HEK293 (cell line): ENCODE measurements around the gene GNPTG.

Source experiments
- CTCF ChIA-PET: fragments of 350-600 bp; formaldehyde crosslinking; extraction: SDS; loops from one replicate; lab custom pipeline; 2021; ENCODE audit warnings: antibody characterized with exemption; lab: Yijun Ruan, JAX
- POLR2A ChIA-PET: fragments of 300-600 bp; formaldehyde crosslinking; extraction: SDS; loops from one replicate; lab custom pipeline; 2020; ENCODE audit warnings: antibody characterized with exemption, inconsistent platforms; lab: Yijun Ruan, JAX
- H3K27ac ChIP-seq: fragments of 200-500 bp; sonication (Bioruptor generic); 2 replicates; pipeline ENCODE4 v1.5.1; 2014; ENCODE audit warnings: low read depth, low read length, control low read depth, inconsistent platforms; ENCODE audit errors: extremely low read depth
- H3K36me3 ChIP-seq, 2 experiments: fragments of 200-500 bp in 1 of 2; sonication (Bioruptor generic) in 1 of 2; 1 replicate in 1 of 2; 2 replicates in 1 of 2; pipeline ENCODE4 v1.5.1; 2014 to 2017; ENCODE audit warnings: inconsistent platforms in 2 of 2, low read length in 2 of 2; ENCODE audit not compliant: control insufficient read depth in 2 of 2, insufficient read depth in 1 of 2
- H3K4me1 ChIP-seq: fragments of 200-500 bp; sonication (Bioruptor generic); 2 replicates; pipeline ENCODE4 v1.5.1; 2014; ENCODE audit warnings: mild to moderate bottlenecking, low read length, inconsistent platforms; ENCODE audit not compliant: control insufficient read depth, insufficient read depth
- H3K4me3 ChIP-seq: 2 replicates; pipeline ENCODE4 v1.5.1; 2011; ENCODE audit warnings: low read depth, mild to moderate bottlenecking, control low read depth, low read length, moderate library complexity
- H3K9me3 ChIP-seq: fragments of 200-500 bp; sonication (Bioruptor generic); 2 replicates; pipeline ENCODE4 v1.5.1; 2014; ENCODE audit warnings: low read depth, low read length, inconsistent platforms; ENCODE audit not compliant: control insufficient read depth, insufficient read depth
- EGR2 ChIP-seq: fragments of 450-650 bp; formaldehyde crosslinking; IDR thresholded peaks from 2 replicates; pipeline ENCODE4 v1.5.1; 2016; ENCODE audit warnings: low read depth, missing biosample characterization, missing genetic modification characterization
- HOXC10 ChIP-seq: sonication (generic); formaldehyde crosslinking; IDR thresholded peaks from 2 replicates; pipeline ENCODE4 v1.8.1; 2023; ENCODE audit warnings: mild to moderate bottlenecking, missing genetic modification reagents
- SCRT2 ChIP-seq: fragments of 450-650 bp; formaldehyde crosslinking; IDR thresholded peaks from 2 replicates; pipeline ENCODE4 v1.5.1; 2016; ENCODE audit warnings: missing biosample characterization, missing genetic modification characterization
- SP2 ChIP-seq: fragments of 450-650 bp; formaldehyde crosslinking; IDR thresholded peaks from 2 replicates; pipeline ENCODE4 v1.5.1; 2016; ENCODE audit warnings: missing biosample characterization, missing genetic modification characterization
- ZBTB17 ChIP-seq: fragments of 450-650 bp; formaldehyde crosslinking; IDR thresholded peaks from 2 replicates; pipeline ENCODE4 v1.5.1; 2016; ENCODE audit warnings: missing biosample characterization, missing genetic modification characterization
- ZFHX2 ChIP-seq: fragments of 450-650 bp; formaldehyde crosslinking; conservative IDR thresholded peaks from 2 replicates; pipeline ENCODE4 v1.5.1; 2016; ENCODE audit warnings: missing biosample characterization, missing genetic modification characterization
- ZNF10 ChIP-seq: fragments of 450-650 bp; formaldehyde crosslinking; IDR thresholded peaks from 2 replicates; pipeline ENCODE4 v1.5.1; 2017; ENCODE audit warnings: missing biosample characterization, missing genetic modification characterization
- ZNF140 ChIP-seq: fragments of 450-650 bp; formaldehyde crosslinking; IDR thresholded peaks from 2 replicates; pipeline ENCODE4 v1.5.1; 2016; ENCODE audit warnings: missing biosample characterization, missing genetic modification characterization
- ZNF324 ChIP-seq: fragments of 450-650 bp; formaldehyde crosslinking; IDR thresholded peaks from 2 replicates; pipeline ENCODE4 v1.5.1; 2016; ENCODE audit warnings: missing biosample characterization, missing genetic modification characterization
- ZNF335 ChIP-seq: fragments of 450-650 bp; formaldehyde crosslinking; conservative IDR thresholded peaks from 2 replicates; pipeline ENCODE4 v1.5.1; 2016; ENCODE audit warnings: missing biosample characterization, missing genetic modification characterization
- ZNF394 ChIP-seq: fragments of 450-650 bp; formaldehyde crosslinking; IDR thresholded peaks from 2 replicates; pipeline ENCODE4 v1.5.1; 2016; ENCODE audit warnings: missing biosample characterization, missing genetic modification characterization, mild to moderate bottlenecking, moderate library complexity, borderline replicate concordance
- ZNF416 ChIP-seq: fragments of 450-650 bp; formaldehyde crosslinking; IDR thresholded peaks from 2 replicates; pipeline ENCODE4 v1.5.1; 2016; ENCODE audit warnings: missing biosample characterization, missing genetic modification characterization
- ZNF600 ChIP-seq: fragments of 450-650 bp; formaldehyde crosslinking; IDR thresholded peaks from 2 replicates; pipeline ENCODE4 v1.5.1; 2016; ENCODE audit warnings: missing biosample characterization, missing genetic modification characterization
- TF ChIP-seq, protein P1 (sequence below): fragments of 450-650 bp; formaldehyde crosslinking; IDR thresholded peaks from 2 replicates; pipeline ENCODE4 v1.5.1; 2017; ENCODE audit warnings: missing biosample characterization, missing genetic modification characterization
- TF ChIP-seq, protein P2 (sequence below): IDR thresholded peaks from 2 replicates; pipeline ENCODE4 v1.6.1; 2011; ENCODE audit warnings: mild to moderate bottlenecking, low read depth, low read length, borderline replicate concordance
- TF ChIP-seq, protein P3 (sequence below): fragments of 450-650 bp; formaldehyde crosslinking; IDR thresholded peaks from 2 replicates; pipeline ENCODE4 v1.5.1; 2016; ENCODE audit warnings: missing biosample characterization, missing genetic modification characterization
- TF ChIP-seq, protein P4 (sequence below): fragments of 450-650 bp; formaldehyde crosslinking; optimal IDR thresholded peaks from 2 replicates; pipeline ENCODE3; 2016; ENCODE audit warnings: missing biosample characterization, mild to moderate bottlenecking, missing genetic modification characterization
- TF ChIP-seq, protein P5 (sequence below): fragments of 450-650 bp; formaldehyde crosslinking; IDR thresholded peaks from 2 replicates; pipeline ENCODE4 v1.5.1; 2016; ENCODE audit warnings: missing biosample characterization, missing genetic modification characterization

GNPTG gene

DNA sequence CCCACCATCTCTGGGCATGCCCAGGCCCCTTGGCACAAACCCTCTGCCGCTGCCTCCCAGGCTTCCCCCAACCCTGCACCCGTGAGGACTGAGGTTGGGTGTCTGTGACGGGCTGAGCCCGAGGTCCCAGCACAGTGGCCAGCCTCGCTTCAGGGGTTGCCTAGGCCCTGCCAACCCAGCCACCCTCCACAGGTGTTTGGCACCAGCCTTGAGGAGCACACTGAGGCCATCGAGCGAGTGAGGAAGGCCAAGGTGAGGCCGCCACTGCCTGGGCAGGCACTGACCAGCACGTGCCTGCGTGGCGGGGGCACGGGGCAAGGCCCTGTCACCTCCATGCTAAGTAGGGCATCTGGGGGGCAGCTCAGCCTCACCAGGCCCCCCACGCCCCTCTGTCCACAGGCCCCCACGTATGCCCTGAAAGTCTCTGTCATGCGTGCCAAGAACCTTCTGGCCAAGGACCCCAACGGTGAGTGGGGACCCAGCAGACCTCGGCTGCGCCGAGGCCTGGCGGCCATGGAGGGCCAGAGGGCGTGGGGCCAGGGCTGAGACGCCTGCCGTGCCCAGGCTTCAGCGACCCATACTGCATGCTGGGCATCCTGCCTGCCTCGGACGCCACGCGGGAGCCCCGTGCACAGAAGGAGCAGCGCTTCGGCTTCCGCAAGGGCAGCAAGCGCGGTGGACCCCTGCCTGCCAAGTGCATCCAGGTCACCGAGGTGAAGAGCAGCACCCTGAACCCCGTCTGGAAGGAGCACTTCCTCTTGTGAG is 10.8 kb upstream of the GNPTG start (continued):
- TF ChIP-seq, protein P1, sequence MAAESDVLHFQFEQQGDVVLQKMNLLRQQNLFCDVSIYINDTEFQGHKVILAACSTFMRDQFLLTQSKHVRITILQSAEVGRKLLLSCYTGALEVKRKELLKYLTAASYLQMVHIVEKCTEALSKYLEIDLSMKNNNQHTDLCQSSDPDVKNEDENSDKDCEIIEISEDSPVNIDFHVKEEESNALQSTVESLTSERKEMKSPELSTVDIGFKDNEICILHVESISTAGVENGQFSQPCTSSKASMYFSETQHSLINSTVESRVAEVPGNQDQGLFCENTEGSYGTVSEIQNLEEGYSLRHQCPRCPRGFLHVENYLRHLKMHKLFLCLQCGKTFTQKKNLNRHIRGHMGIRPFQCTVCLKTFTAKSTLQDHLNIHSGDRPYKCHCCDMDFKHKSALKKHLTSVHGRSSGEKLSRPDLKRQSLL (tag by site-specific recombination) = no peak
- TF ChIP-seq ZNF10 (no peak), SP2 (tag by site-specific recombination) (no peak), ZNF394 (no peak), SCRT2 (peak; percentile 71), ZNF324 (tag by site-specific recombination) (no peak), ZFHX2 (tag by site-specific recombination) (no peak), ZNF600 (tag by site-specific recombination) (0 out of 2 replicates have a peak, but pooled peaks have one; percentile 21), ZNF416 (tag by site-specific recombination) (no peak), HOXC10 (CRISPR knock-in tag) (no peak)
- TF ChIP-seq, protein P2, sequence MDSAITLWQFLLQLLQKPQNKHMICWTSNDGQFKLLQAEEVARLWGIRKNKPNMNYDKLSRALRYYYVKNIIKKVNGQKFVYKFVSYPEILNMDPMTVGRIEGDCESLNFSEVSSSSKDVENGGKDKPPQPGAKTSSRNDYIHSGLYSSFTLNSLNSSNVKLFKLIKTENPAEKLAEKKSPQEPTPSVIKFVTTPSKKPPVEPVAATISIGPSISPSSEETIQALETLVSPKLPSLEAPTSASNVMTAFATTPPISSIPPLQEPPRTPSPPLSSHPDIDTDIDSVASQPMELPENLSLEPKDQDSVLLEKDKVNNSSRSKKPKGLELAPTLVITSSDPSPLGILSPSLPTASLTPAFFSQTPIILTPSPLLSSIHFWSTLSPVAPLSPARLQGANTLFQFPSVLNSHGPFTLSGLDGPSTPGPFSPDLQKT = no peak
- TF ChIP-seq, protein P3, sequence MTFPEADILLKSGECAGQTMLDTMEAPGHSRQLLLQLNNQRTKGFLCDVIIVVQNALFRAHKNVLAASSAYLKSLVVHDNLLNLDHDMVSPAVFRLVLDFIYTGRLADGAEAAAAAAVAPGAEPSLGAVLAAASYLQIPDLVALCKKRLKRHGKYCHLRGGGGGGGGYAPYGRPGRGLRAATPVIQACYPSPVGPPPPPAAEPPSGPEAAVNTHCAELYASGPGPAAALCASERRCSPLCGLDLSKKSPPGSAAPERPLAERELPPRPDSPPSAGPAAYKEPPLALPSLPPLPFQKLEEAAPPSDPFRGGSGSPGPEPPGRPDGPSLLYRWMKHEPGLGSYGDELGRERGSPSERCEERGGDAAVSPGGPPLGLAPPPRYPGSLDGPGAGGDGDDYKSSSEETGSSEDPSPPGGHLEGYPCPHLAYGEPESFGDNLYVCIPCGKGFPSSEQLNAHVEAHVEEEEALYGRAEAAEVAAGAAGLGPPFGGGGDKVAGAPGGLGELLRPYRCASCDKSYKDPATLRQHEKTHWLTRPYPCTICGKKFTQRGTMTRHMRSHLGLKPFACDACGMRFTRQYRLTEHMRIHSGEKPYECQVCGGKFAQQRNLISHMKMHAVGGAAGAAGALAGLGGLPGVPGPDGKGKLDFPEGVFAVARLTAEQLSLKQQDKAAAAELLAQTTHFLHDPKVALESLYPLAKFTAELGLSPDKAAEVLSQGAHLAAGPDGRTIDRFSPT (tag by site-specific recombination) = peak; percentile 77; the same call in 1 of the 2 replicates
- TF ChIP-seq, protein P4, sequence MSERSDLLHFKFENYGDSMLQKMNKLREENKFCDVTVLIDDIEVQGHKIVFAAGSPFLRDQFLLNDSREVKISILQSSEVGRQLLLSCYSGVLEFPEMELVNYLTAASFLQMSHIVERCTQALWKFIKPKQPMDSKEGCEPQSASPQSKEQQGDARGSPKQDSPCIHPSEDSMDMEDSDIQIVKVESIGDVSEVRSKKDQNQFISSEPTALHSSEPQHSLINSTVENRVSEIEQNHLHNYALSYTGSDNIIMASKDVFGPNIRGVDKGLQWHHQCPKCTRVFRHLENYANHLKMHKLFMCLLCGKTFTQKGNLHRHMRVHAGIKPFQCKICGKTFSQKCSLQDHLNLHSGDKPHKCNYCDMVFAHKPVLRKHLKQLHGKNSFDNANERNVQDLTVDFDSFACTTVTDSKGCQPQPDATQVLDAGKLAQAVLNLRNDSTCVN (tag by site-specific recombination) = no peak

DNA sequence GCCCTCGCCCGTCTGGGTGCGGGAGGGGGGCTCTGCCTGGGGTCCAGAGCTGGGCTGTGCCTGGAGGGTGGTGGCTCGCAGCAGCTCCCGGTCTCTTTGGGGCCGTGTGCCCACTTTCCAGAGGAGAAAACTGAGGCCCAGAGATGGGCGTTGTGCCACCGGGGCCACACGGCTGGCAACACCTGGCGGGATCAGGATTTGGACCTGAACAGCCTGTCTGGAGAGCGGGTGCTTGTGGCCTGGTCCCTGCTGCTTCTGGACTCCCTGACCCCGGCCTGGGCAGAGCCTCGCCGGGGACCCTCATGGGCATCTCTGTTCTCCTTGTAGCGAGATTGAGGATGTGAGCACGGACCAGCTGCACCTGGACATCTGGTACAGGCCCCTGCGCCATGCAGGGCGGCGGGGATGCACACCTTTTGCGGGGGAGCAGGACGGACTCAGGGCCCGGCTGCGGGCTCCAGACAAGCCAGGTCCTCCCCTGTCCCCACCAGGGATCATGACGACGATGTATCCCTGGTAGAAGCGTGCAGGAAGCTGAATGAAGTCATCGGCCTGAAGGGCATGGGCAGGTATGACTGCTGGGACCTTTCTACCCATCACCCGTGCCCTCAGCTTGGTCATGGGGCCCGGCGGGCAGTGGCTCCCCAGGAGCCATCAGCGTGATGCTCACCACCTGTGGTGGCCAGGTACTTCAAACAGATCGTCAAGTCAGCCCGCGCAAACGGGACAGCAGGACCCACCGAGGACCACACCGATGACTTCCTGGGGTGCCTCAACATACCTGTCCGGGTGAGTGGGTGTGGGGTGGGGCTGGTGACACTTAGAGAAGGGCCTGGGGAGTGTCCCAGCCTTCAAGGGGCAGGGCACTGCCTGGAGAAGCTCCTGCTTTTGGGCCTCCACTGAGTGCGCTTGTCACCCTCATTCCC is 10.0 kb upstream of the GNPTG start:
- ChIA-PET CTCF (no interaction called here), POLR2A (interaction anchor here (0.7 to 1.8 kb wide), 5 partner anchors 8 to 336 kb away, joined by 3 to 10 read pairs (median 4); partner anchors contain the start of genes BAIAP3, CRAMP1, IFT140 and UBE2I)
- Histone ChIP-seq H3K9me3 (no peaks in the 10 kb centered on the region), H3K27ac (no peak overlapping the region), H3K36me3 (no peaks in the 10 kb centered on the region), H3K4me1 (peaks cover 4% of the 10 kb centered on the region; the same call in 1 of the 2 replicates), H3K4me3 (no peak overlapping the region)
- TF ChIP-seq, protein P5, sequence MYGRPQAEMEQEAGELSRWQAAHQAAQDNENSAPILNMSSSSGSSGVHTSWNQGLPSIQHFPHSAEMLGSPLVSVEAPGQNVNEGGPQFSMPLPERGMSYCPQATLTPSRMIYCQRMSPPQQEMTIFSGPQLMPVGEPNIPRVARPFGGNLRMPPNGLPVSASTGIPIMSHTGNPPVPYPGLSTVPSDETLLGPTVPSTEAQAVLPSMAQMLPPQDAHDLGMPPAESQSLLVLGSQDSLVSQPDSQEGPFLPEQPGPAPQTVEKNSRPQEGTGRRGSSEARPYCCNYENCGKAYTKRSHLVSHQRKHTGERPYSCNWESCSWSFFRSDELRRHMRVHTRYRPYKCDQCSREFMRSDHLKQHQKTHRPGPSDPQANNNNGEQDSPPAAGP (tag by site-specific recombination) = no peak
- TF ChIP-seq ZFHX2 (tag by site-specific recombination) (no peak), EGR2 (tag by site-specific recombination) (no peak), ZNF140 (no peak), ZNF335 (tag by site-specific recombination) (no peak), ZBTB17 (tag by site-specific recombination) (no peak)
- TF ChIP-seq, protein P3 (tag by site-specific recombination) = peak; percentile 9; the same call in 1 of the 2 replicates
